Activated T-cell treated with anti-CD3 and anti-CD28 coated beads for 48 hours (primary cell): ENCODE results near the gene CAMTA1.

Experiments
- DNase-seq: peaks from one replicate; pipeline ENCODE4 v3.0.0-alpha.2; 2020; ENCODE audit warnings: low read depth

The CAMTA1 gene

DNA sequence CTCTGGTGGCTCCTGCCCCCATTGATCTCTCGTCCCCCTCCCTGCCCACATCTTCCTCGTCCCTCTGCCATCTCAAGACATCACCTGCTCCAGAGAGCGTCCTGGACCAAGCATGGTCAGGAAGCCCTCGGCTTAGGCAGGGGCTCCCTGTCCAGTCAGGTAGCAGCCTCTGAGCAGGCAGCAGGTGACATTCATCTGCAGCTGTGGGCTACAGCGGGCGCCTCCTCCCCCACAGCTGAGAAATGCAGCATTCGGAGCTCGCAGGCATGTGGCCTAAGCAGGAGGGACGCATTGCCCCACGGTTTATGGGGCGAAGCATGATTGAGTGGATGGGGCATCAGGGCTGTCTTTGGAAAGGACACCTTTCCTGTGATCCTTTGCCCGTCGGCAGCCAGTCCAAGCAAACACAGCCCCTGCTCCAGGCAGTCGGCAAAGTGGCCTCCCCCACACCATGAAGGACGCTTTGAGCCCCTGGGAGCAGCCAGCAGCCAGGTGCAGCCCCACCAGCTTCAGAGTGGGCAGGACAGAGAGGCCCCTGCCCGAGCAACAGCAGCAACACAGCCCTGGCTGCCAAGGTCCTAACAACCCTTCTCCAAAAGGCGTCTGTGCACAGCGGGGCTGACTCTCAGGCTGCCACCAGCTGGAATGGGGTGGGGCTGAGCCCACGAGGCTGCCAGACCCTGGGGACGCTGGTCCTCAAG lies 751.8 kb downstream of the CAMTA1 start:
- no peak for DNase-seq

DNA sequence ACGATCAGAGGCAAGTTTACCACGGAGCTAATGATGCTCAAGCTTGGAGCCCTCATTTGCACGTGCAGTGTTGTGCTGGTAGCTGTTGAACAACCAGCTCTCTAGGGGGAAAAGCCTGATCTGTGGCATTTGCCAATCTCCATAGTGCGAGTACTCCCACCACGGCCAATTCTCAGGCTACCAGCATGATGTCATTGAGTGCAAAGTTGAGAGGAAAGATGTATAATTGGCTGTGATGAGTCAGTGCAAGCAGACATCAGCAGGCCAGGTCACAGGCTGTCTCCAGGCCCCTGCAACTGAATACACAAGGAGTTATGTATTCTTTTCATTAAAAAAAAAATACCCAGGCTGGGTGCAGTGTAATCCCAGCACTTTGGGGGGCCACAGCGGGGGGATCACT lies 752.8 kb downstream of the CAMTA1 start:
- DNase-seq, result no peak

DNA sequence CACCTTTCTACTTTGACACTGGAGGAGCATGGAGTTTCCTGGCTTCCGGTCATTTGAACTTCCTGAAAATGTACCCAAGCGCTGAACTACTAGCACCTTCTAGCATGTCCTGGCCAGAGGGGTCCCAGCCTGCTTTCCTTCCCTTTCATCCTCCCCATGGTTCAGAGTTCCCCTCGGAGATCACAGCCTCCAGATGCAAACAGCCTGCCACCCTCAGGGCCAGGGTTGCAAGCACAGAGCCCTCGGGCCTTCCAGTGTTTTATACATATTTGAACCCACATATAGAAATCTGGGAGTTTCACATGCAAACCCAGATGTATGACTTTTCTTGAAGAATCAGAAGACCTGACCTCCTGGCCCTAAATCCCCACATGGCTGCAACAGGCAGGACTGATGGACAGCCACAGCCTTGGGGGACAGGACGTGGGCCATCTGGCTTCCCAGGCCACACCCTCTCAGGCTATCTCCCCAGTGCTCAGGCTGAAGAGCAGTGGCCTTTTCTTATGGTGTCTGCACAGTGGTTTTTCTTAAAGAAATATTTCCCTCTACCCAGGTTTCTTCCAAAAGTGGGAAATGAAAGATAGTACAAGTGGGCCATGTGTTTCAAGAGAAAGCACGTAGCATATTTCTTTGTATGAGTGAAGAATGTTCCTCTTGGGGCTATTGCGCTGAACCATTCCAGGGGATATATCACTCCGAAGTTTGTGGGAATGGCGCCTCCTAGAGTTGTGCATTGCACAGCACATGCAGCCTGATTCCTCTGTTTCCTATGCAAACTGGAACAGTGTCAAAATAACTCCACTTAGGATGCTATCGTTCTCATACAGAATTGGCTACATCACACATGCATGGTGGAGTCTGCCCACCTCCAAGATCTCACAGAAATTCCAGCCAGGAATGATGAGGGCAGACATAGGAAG lies 753.9 kb downstream of the CAMTA1 start:
- no peak for DNase-seq

DNA sequence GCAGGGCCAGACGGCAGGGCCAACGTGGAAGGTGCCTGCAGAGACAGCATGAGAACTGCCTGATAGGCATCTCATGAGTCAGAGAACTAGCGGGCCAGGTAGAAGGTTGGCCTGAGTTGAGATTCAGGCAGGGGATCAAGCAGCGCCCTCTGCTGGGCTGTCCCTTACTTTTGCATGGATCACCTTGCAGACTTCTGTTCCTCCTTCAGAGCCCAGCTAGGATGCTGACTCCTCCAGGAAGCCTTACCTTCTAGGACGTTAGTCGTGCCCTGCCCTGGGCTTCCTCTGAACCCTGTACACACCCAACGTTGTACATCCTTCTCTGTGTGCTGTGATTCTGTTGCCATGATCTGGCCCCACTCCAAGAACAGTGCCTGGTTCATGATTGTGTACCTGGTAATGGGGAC lies 754.5 kb downstream of the CAMTA1 start:
- DNase-seq, result peak; percentile 41

DNA sequence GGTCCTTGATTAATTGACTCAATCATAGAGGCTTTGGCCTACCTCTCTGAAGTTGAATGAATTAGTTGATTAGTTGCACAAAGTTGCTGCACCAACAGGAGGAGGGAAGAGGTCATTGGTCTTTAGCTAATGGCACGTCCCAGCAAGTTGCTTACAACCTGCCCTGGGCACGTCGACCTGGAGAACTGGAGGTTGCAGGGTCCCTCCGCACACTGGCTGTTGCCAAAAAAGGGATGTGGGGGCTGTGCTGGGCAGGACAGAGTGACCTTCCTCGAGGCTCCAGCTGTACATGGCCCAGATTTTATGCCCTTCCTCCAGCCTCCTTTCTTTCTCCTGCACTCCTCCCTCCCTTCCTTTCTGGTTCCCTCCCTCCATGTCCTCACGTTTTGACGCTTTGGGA lies 755.6 kb downstream of the CAMTA1 start:
- no peak for DNase-seq

DNA sequence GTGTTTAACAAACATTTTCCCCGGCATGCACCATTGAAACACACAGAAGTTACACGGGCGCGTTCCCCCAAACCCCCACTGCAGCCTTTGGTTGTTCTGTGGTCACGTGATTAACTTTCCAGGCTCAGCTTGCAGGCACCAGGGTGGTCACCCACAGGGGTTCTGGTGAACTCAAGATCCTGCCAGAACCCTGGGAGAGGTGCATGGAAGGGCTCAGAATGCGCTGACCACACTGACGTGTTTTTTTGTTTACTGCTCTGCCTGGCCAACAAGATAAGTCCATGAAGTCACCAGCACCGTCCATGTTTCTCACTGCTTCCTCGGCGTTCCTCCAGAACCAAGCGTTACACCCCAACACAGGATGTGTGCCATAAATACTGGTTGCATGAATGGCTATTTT lies 756.4 kb downstream of the CAMTA1 start:
- DNase-seq, result no peak

DNA sequence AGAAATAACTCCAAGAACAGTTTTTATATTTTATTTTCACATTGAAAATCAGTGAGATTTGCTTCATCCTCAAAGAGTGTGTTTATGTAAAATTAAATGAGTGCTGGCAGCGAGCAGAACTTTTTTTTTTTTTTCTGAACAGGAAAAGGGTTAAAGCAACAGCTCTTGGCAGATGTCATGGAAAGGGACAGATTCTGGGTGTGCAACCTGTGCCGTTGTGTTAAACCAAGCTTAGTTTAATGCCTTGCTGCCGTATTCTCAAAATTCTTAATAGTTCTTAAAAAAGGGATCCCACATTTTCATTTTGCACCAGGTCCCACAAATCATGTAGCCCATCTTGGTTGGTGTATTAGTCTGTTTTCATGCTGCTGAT lies 758.5 kb downstream of the CAMTA1 start:
- DNase-seq, result no peak

DNA sequence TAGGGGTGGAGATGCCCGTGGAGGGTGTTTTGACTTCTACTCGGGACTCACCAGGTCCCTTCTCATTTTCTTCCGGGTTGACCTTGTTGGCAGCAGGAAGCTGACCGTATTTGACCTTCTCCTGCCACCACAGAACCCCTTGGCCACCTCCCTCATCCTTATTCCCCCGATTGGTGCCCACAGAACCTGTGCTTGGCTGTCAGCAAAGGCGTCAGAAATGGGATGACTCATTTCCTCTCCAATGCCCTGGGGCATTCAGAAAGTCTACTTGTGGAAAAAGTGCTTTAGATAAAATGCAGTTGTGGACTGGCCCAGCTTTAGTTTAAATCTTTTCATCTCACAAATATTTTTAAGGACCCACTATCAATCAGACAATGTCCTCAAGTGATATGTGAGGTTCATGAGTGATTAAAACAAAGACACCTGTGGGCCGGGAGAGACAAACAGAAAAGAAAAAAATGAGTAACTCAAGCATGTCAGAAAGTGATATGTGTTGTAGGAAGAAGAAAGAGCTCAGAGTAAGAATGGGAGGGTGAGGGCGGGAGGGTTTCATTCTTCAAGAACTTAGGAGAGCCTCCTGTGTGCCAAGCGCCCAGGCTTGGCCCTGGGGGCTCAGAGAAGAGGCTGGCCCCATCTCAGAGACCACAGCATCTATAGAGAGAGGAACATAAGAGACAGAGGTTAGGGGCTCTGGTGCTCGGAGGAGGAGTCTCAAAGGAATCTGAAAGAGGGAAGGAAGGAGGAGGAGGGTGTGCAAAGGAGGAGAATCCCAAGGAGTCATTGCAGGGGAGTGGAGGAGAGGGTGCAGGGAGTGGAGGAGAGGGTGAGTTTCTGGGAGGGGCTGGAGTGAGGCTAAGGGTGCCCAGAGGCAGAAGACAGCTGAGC lies 764.3 kb downstream of the CAMTA1 start:
- peak; percentile 52 for DNase-seq

DNA sequence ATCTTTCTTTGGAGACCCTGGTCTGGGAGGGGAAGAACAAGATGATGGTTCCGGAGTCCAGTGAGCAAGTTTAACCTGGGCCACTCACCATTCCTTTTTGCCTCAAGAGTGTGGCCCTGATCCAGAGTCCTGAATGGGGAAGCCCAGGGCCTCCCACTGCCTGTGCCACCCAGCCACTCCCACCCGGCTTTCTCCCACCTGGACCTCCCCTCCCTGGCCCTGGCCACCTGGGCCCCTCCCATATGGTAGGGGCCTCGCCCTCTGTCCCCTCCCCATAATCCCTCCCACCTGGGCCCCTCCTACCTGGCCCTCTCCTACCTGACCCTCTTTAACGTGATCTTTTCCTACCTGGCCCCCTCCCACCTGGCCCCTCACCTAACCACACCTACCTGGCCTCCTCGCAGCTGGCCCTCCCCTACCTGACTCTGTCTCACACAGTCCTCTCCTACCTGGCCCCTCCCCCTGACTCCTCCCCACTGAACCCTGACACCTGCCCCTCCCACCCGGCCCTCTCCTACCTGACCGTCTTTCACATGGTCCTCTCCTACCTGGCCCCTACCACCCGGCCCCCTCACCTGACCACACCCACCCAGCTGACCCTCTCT lies 765.1 kb downstream of the CAMTA1 start:
- no peak for DNase-seq

DNA sequence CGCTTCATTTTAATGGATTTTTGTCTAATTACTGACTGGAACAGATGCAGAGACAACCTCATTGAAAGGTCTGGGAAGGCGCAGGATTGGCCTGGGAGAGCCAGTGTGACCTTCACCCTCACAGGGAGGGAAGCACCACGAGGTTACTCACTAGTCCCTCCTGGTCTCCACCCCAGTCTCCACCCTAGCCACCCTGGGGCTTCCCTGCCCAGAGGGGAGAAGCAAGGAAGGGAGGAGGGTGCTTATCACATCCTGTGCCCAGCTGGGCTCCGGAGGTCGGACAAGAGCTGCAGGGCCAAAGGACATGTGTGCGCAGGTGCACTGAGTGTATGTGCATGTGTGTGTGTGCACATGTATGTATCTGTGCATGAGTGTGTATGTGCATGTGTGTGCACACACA lies 765.7 kb downstream of the CAMTA1 start:
- no peak for DNase-seq

DNA sequence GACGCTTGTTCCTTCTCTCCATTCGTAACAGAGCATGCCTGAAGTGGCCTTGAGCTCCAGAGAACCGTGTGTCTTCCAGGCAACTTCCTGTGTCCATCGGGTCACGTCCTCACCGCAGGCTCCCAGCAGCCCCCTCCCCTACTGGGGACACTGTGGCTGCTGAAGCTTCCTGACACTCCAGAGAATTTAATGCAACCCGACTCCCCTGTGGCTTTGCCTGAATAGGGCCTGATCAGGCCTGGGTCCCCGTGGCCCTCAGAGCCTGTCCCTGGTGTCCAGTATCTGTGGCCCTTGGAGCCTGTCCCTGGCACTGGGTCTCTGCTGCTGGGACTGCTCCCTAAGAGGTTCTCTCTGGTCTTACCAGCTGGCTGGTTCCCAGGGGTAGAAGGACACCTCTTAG lies 766.2 kb downstream of the CAMTA1 start:
- no peak for DNase-seq

DNA sequence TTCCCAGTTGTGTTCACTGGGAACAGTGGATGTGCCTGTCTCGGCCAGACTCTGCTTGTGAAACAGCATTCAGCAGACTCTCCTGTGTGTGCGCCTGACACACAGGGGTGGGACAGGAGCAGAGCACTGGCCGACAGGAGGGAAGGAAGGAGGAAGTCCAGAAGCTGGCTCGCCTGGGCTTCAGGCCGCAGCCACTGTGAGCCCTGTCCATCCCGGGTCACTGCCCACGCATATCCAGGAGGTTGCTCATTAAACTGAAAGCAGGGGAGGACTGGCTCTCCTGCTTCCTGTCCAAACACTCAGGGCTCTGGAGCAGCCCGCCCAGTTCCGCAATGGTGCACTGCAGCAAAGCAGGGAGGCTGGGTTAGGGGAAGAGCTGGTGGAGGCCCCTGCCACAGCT lies 767.1 kb downstream of the CAMTA1 start:
- DNase-seq, result no peak

DNA sequence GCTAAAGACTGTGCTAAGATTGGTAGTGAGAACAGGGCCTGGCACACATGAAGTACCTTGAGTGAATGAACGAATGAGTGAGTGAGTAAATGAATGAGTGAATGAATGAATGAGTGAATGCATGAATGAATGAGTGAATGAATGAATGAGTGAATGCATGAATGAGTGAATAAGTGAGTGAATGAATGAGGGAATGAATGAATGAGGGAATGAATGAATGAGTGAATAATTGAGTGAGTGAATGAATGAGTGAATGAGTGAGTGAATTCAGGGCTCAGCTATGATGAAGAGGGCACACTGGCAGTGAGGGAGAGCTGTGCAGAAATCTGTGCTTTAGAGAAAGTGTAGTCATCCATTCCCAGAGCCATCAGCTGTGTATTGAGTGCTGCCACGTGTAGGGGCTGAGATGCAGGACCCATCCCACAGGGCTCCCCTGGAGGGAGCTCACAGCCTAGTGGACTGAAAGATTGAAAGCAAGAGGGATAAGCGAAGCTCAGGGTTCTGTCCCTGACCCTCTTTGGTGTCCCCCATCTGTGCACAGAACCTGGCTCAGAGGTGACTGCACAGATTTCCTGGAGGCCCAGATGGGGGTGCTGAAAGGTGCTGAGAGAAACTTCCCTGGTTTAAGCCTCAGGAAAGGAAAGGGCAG lies 767.9 kb downstream of the CAMTA1 start:
- no peak for DNase-seq

DNA sequence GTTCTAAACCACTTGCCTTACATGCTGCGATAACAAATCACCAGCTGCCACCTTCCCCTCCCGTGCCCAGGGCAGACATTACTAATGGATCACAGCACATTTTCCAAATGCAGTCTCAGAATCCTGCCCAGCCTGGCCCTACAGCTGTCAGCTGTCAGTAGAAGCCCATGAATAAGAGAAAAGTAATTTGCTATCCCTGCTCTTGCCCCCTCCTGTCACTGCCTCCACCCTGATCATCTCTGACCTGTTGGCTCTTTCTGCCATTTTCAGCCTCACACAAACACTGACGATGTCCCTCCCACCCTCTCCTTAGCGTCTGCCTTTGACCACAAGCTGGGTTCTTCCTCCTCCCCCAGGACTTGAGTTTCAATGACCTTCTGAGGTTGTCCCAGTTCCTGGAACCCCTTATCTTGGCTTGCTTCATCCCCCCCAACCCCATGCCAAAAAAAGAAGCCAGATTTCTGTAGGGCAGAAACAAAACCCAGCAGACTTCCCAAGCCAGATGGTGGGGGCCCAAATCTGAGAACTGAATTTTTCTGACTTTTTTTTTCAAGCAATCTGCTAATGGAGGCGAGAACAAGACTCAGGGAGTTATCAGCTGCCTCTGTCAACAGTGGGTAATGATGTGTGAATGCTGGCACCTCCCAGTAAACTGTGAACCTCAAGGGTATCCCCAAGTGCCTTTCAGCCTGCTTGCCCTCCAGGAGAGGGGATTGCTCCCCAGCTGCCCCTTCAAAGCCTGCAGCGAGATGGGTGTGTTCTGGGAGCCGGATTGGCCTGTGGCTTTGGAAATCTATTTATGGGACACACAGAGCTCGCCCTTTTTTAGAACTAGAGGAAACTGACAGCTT lies 769.4 kb downstream of the CAMTA1 start:
- DNase-seq, result no peak

DNA sequence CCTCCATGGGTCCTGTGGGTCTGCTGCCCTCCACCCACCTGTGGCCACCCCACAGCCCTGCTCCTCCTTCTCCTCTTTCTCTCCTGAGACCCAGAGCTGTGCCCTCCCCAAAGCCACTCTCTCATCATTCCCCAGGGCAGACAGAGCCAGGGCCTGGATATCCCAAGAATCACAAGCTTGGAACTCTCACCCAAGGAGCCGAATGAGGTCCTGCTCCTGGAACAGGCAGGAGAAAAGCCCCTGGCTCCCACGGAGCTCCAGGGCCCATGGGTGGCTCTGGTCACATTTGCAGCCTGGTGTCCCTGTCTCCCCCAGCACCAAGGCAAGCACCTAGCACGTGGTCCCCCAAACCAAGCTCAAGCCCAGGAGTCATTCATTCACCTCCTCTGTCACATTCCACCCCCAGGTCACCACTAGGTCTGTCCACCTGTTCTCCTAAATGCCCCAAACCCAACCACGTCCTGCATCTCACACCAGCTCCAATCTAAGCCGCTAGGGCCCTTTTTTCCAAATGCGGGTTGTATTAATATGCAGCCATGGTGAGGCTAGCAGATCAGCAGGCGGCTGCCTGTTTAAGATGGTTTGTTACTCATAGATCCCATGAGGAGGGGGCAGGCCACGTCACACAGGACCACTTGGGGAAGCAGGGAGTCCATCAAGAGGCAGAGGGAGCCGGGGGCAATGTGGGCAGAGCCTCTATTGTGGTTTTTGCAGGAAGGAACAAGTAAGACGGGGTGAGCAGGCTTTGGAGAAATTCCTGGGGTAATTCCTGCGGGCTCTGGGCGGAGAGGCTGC lies 770.3 kb downstream of the CAMTA1 start:
- DNase-seq, result no peak

DNA sequence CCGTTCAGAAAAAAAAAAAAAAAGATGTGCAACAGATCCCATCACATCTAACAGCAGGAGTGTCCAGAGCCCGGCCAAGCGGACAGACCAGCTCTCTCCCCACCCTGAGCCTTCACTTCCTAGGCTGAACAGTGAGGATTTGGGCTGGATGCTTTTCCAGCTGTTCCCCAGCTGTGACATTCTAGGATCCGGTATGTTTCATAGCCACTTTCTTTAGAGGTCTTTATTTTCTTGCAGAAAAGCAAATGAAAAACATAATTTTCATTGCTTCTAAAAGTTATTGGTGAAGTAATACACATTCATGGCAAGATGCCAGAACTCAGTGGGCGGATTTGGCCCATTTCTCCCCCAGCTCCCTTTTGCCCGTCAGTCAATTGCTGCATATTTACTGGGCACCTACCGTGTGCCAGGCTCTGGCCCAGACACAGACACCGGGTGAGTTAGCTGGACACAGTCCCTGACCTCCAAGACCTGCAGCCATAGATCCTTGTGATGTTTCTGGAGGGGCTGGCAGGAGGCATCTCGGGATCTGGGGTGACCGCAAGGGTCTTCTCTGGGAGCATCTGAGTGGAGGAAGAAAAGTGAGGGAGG lies 772.1 kb downstream of the CAMTA1 start:
- DNase-seq, result no peak

DNA sequence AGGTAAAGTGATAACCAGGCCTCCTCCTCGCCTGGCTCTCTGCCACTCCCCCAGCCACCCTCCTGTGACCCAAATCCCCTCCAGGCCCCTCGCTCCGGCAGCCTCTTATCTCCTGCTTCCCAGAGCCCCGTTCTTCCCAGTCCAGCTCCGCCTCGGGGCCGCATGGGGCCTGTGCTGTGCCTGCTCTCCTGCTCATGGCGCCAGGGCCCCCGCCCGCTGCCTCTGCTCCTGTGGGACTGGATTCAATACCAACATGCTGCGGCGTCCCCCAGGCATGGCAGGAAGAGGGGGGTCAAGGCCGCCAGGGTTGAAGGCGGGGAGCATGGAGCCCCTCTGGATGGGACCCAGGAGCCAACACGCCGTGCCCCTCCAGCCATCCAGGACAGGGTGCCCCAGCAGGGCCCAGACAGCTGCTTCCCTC lies 772.8 kb downstream of the CAMTA1 start:
- DNase-seq, result no peak

DNA sequence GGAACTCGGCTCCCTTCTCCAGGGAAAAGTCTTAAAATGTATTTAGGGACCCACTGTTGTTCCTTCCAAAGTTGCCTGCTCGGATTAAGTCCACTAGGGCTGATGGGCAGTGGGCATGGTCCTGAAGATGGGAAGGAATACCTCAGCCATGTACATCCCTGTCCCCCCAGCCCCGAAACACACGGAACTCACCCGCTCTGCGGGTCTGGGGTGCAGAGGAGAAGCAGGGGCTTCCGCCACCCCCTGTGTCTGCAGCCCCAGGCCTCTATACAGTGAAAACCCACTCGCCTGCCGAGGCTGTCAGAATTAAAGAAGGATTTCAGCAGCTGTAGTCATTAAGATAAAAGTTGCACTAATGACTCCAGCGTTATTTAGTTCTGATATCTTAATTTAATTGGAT lies 773.2 kb downstream of the CAMTA1 start:
- no peak for DNase-seq
